OCI-LY7 (cell line): ENCODE results near the gene FASTKD2.

Source experiments
- EZH2phosphoT487 ChIP-seq: fragments of 200-600 bp; sonication (generic); IDR thresholded peaks from 2 replicates; pipeline ENCODE4 v1.6.1; 2018; ENCODE audit warnings: low read depth, borderline replicate concordance, mild to moderate bottlenecking, mixed run types, antibody characterized with exemption, low read length, moderate library complexity, mixed read lengths
- TF ChIP-seq, protein P1 (sequence below): fragments of 200-600 bp; sonication (generic); conservative IDR thresholded peaks from 2 replicates; pipeline ENCODE4 v1.5.1; 2014; ENCODE audit warnings: mild to moderate bottlenecking, antibody characterized with exemption, low read length, moderate library complexity, mixed read lengths

DNA sequence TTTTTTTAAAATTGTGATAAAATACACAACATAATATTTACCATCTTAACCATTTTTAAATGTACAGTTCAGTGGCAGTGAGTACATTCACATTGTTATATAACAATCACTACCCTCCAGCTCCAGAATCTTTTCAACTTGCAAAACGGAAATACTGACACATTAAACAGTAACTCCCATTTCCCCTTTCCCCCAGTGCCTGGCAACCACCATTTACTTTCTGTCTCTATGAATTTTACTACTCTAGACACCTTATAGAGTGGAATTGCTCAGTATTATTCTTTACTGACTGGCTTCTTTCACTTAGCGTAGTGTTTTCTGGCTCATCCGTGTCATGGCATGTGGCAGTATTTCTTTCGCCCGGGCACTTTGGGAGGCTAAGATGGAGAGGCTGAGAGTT, 32.6 kb downstream of the FASTKD2 start:
- TF ChIP-seq, protein P1, sequence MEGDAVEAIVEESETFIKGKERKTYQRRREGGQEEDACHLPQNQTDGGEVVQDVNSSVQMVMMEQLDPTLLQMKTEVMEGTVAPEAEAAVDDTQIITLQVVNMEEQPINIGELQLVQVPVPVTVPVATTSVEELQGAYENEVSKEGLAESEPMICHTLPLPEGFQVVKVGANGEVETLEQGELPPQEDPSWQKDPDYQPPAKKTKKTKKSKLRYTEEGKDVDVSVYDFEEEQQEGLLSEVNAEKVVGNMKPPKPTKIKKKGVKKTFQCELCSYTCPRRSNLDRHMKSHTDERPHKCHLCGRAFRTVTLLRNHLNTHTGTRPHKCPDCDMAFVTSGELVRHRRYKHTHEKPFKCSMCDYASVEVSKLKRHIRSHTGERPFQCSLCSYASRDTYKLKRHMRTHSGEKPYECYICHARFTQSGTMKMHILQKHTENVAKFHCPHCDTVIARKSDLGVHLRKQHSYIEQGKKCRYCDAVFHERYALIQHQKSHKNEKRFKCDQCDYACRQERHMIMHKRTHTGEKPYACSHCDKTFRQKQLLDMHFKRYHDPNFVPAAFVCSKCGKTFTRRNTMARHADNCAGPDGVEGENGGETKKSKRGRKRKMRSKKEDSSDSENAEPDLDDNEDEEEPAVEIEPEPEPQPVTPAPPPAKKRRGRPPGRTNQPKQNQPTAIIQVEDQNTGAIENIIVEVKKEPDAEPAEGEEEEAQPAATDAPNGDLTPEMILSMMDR: no peak
- TF ChIP-seq EZH2phosphoT487: no peak
